Measurements from ENCODE around the gene MPG. TPM values are rescaled to one million over a fixed set of nuclear protein-coding genes. Genes with fewer than 3 reads are reported as not detected.
A peak's percentile ranks its signal among the peaks of the same experiment; 100 is the strongest.

Gene MPG
- total RNA-seq, 2 experiments from 2014 or later: 53.1 to 58.7 TPM

GRCh38 chr16:78444-79150, 572 bp downstream of the MPG start:
- Mint-ChIP-seq H3K27ac (peak overlapping the region; percentile 85), H3K9me3 (no peaks in the 10 kb centered on the region), H3K4me3 (peak overlapping the region; percentile 85), H3K36me3 (peaks cover 7% of the 10 kb centered on the region), H3K27me3 (peaks cover 8% of the 10 kb centered on the region), H3K4me1 (ENCODE audit: low read depth) (peaks cover 34% of the 10 kb centered on the region)
- POLR2A ChIA-PET: interaction anchor here (1.8 to 2.0 kb wide), 2 partner anchors 12 to 25 kb away, joined by 6 to 7 read pairs; partner anchors contain the start of genes POLR3K and SNRNP25
- intact Hi-C loops (cut with micrococcal nuclease): no loop called here
- peak; percentile 21 for DNase-seq
- CTCF ChIA-PET: interaction anchor here (3.6 to 3.9 kb wide), 2 partner anchors 13 to 18 kb away, joined by 27 to 35 read pairs; no protein-coding TSS in a partner anchor

DNA sequence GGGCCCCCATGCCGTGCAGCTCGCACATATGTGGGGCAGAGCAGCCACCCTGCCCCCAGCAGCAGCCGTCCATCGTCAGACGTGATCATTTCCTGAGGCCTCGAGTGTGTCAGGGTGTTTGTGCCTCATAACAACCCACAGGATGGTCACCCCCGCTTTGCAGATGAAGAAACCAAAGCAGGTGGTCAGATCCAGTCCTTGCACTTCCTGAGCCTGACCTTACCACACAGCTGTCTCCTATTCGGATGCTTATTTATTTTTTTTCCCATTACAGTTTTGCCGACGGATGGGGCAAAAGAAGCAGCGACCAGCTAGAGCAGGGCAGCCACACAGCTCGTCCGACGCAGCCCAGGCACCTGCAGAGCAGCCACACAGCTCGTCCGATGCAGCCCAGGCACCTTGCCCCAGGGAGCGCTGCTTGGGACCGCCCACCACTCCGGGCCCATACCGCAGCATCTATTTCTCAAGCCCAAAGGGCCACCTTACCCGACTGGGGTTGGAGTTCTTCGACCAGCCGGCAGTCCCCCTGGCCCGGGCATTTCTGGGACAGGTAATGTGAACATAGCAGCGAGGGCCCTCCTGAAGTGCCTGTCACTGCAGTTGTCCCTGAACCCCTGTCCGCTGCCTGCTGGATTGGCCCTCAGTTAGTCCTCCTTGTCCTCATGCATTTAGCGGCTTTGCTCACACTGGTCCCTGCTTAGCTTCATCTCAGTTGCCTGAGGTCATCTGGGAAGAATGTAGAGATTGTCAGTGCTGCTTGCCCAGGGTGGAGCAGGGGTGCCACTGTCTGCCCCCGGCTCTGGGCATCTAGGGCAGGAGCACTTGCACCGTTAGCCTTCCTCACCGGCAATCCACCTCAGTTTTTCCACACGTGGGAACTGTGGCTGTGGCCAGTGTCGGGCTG, 1.4 kb downstream of the MPG start:
- Mint-ChIP-seq H3K36me3 (peaks cover 13% of the 10 kb centered on the region), H3K27ac (peak overlapping the region; percentile 13), H3K27me3 (peaks cover 1% of the 10 kb centered on the region), H3K4me1 (ENCODE audit: low read depth) (peaks cover 42% of the 10 kb centered on the region), H3K4me3 (peak overlapping the region; percentile 85), H3K9me3 (no peaks in the 10 kb centered on the region)
- CTCF ChIA-PET: interaction anchor here (3.6 to 3.9 kb wide), 2 partner anchors 14 to 17 kb away, joined by 27 to 35 read pairs; no protein-coding TSS in a partner anchor
- intact Hi-C loops (cut with micrococcal nuclease): no loop called here
- POLR2A ChIA-PET: no interaction called here
- no peak for DNase-seq

DNA sequence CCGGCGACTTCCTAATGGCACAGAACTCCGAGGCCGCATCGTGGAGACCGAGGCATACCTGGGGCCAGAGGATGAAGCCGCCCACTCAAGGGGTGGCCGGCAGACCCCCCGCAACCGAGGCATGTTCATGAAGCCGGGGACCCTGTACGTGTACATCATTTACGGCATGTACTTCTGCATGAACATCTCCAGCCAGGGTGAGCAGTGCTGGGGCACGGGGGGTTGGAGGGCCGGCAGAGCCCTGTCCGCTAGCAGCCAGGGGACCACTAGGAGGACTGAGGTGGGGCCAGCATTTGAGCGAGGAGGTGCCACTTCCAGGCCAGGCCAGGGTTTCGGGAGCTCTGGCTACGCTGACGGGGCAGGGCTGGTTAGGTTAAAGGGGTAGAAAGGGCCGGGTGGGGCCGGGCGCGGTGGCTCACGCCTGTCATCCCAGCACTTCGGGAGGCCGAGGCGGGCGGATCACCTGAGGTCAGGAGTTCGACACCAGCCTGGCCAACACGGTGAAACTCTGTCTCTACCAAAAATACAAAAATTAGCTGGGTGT, 5.1 kb downstream of the MPG start:
- DNase-seq: no peak
- intact Hi-C loops (cut with micrococcal nuclease): no loop called here
- no peak overlapping the region for H3K27ac Mint-ChIP-seq
- no peak overlapping the region for H3K4me3 Mint-ChIP-seq
- CTCF ChIA-PET: interaction anchor here (5.2 to 5.6 kb wide), 2 partner anchors 13 to 17 kb away, joined by 37 to 47 read pairs; no protein-coding TSS in a partner anchor
- POLR2A ChIA-PET: no interaction called here
- H3K27me3 Mint-ChIP-seq: no peaks in the 10 kb centered on the region
- H3K4me1 Mint-ChIP-seq (ENCODE audit: low read depth): peaks cover 37% of the 10 kb centered on the region
- peaks cover 29% of the 10 kb centered on the region for H3K36me3 Mint-ChIP-seq
- no peaks in the 10 kb centered on the region for H3K9me3 Mint-ChIP-seq

- H3K27me3 Mint-ChIP-seq: no peaks in the 10 kb centered on the region
- intact Hi-C loops (cut with micrococcal nuclease): loop anchor here (2.0 kb wide), 1 partner anchor 19 kb away; no protein-coding TSS in a partner anchor
- peaks cover 32% of the 10 kb centered on the region for H3K4me1 Mint-ChIP-seq (ENCODE audit: low read depth)
- no peak overlapping the region for H3K4me3 Mint-ChIP-seq
- DNase-seq: peak; percentile 42
- POLR2A ChIA-PET: interaction anchor here (0.7 to 1.8 kb wide), 2 partner anchors 18 to 21 kb away, joined by 3 to 4 read pairs; no protein-coding TSS in a partner anchor
- H3K9me3 Mint-ChIP-seq: no peaks in the 10 kb centered on the region
- H3K36me3 Mint-ChIP-seq: peaks cover 32% of the 10 kb centered on the region
- CTCF ChIA-PET: interaction anchor here (0.7 to 5.6 kb wide), 5 partner anchors 12 to 98 kb away, joined by 3 to 47 read pairs (median 5); partner anchors contain the start of gene RHBDF1
- H3K27ac Mint-ChIP-seq: peak overlapping the region; percentile 88
Observed at GRCh38 chr16:83781-84615, 6.0 kb downstream of the MPG start.

DNA sequence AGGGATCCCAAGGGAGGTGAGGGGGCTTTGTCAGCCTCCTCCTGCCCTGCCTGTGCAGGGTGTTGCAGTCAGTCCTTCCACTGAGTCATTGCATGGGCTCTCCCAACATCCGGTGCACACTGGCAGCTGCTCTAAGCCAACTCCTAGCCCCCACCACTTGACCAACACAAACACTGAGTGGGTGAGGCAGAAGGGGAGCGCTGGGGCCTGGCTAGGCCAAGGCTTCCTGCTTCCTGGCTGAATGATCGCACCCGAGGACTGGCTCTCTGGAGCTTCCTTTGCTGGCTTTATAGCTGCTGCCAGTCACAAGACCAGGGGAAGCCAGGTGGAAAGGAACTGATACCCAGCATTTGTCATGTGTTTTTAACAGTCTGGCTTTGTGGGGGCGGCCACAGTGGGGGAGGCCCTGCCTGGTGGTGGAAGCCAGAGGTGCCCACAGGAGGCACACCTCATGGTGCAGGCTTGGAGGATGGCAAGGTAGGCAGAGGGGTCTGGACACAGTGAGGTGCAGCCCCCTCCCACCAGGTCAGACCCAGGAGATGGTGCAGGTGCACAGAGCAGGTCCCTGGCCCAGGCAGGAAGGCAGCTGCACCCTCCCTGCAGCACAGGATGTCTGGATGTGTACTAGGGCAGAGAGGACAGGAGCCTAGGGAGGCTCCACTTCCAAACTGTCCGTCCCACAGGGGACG, 6.8 kb downstream of the MPG start:
- Mint-ChIP-seq H3K27ac (peak overlapping the region; percentile 88), H3K4me3 (no peak overlapping the region), H3K27me3 (no peaks in the 10 kb centered on the region), H3K36me3 (peaks cover 28% of the 10 kb centered on the region), H3K9me3 (no peaks in the 10 kb centered on the region), H3K4me1 (ENCODE audit: low read depth) (peaks cover 25% of the 10 kb centered on the region)
- POLR2A ChIA-PET: interaction anchor here (0.7 to 1.8 kb wide), 4 partner anchors 7 to 22 kb away, joined by 3 to 4 read pairs (median 3); no protein-coding TSS in a partner anchor
- peak; percentile 88 for DNase-seq
- intact Hi-C loops (cut with micrococcal nuclease): loop anchor here (2.0 kb wide), 1 partner anchor 20 kb away; no protein-coding TSS in a partner anchor
- CTCF ChIA-PET: interaction anchor here (0.7 to 5.6 kb wide), 5 partner anchors 11 to 97 kb away, joined by 3 to 47 read pairs (median 5); partner anchors contain the start of gene RHBDF1

DNA sequence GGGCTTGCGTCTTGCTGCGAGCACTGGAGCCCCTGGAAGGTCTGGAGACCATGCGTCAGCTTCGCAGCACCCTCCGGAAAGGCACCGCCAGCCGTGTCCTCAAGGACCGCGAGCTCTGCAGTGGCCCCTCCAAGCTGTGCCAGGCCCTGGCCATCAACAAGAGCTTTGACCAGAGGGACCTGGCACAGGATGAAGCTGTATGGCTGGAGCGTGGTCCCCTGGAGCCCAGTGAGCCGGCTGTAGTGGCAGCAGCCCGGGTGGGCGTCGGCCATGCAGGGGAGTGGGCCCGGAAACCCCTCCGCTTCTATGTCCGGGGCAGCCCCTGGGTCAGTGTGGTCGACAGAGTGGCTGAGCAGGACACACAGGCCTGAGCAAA, 7.4 kb downstream of the MPG start:
- intact Hi-C loops (cut with micrococcal nuclease): loop anchor here (2.0 kb wide), 1 partner anchor 21 kb away; no protein-coding TSS in a partner anchor
- Mint-ChIP-seq H3K4me3 (no peak overlapping the region), H3K4me1 (ENCODE audit: low read depth) (peaks cover 23% of the 10 kb centered on the region), H3K27me3 (no peaks in the 10 kb centered on the region), H3K27ac (peak overlapping the region; percentile 88), H3K9me3 (no peaks in the 10 kb centered on the region), H3K36me3 (peaks cover 28% of the 10 kb centered on the region)
- ChIA-PET POLR2A (interaction anchor here (1.1 to 1.8 kb wide), 3 partner anchors 8 to 23 kb away, joined by 3 to 4 read pairs (median 3); no protein-coding TSS in a partner anchor), CTCF (interaction anchor here (5.2 to 5.6 kb wide), 2 partner anchors 11 to 19 kb away, joined by 37 to 47 read pairs; no protein-coding TSS in a partner anchor)
- no peak for DNase-seq

DNA sequence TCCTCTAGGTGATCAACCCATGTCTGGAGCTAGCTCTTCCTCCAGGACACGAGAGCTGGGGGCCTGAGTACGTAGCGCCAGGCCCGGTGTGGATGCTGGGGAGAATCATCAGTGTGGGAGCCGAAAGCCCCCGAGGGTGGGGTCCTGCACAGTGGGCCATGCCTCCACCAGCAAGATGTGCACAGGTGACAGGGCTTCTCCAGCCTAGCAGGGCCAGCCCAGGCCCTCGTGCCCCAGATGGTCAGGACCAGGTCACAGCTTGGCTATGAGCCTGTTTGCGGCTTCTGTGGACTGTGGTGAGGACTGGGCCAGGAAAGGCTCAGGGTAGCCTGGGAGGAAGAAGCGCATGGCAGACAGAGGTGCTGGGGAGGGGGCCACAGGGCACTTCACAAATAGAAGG, 7.8 kb downstream of the MPG start:
- Mint-ChIP-seq H3K9me3 (no peaks in the 10 kb centered on the region), H3K4me3 (no peak overlapping the region), H3K4me1 (ENCODE audit: low read depth) (peaks cover 23% of the 10 kb centered on the region), H3K36me3 (peaks cover 32% of the 10 kb centered on the region), H3K27me3 (no peaks in the 10 kb centered on the region), H3K27ac (peak overlapping the region; percentile 49)
- intact Hi-C loops (cut with micrococcal nuclease): loop anchor here (2.0 kb wide), 1 partner anchor 21 kb away; no protein-coding TSS in a partner anchor
- ChIA-PET CTCF (interaction anchor here (5.2 to 5.6 kb wide), 2 partner anchors 10 to 19 kb away, joined by 37 to 47 read pairs; no protein-coding TSS in a partner anchor), POLR2A (interaction anchor here (1.1 to 1.3 kb wide), 2 partner anchors 9 to 21 kb away, joined by 3 read pairs; no protein-coding TSS in a partner anchor)
- DNase-seq: no peak

DNA sequence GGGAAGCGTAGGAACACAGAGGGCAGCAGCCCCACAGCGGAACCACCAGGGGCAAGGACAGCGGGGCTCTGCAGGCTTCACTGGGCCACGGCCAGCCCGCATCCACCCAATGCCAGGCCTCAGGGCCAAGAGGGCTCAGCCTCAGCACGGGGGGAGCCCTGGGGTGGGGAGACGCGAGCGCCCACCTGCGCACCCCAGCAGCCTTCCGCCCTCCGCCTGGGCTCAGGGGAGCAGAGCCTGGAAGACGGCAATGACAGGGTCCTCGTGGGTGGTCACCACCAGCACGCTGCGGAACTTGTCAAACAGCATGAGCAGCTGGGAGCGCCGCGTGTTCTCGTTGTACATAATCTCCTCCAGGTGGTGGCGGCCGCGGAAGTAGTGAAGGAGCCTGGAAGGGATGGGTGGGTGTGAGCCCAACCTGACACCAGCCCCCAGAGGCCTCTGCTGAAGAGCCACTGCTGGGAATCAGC, 8.5 kb downstream of the MPG start:
- no peaks in the 10 kb centered on the region for H3K9me3 Mint-ChIP-seq
- ChIA-PET CTCF (interaction anchor here (5.2 to 5.6 kb wide), 2 partner anchors 10 to 20 kb away, joined by 37 to 47 read pairs; no protein-coding TSS in a partner anchor), POLR2A (no interaction called here)
- no peak overlapping the region for H3K4me3 Mint-ChIP-seq
- H3K27me3 Mint-ChIP-seq: no peaks in the 10 kb centered on the region
- peak overlapping the region; percentile 49 for H3K27ac Mint-ChIP-seq
- peaks cover 32% of the 10 kb centered on the region for H3K36me3 Mint-ChIP-seq
- intact Hi-C loops (cut with micrococcal nuclease): no loop called here
- H3K4me1 Mint-ChIP-seq (ENCODE audit: low read depth): peaks cover 23% of the 10 kb centered on the region
- DNase-seq: no peak

- Mint-ChIP-seq H3K27ac (no peak overlapping the region), H3K36me3 (peaks cover 31% of the 10 kb centered on the region), H3K9me3 (no peaks in the 10 kb centered on the region), H3K4me1 (ENCODE audit: low read depth) (peaks cover 17% of the 10 kb centered on the region), H3K27me3 (no peaks in the 10 kb centered on the region), H3K4me3 (no peak overlapping the region)
- ChIA-PET CTCF (interaction anchor here (1.1 kb wide), 1 partner anchor 23 kb away, joined by 4 read pairs; no protein-coding TSS in a partner anchor), POLR2A (no interaction called here)
- intact Hi-C loops (cut with micrococcal nuclease): no loop called here
- DNase-seq: no peak
Observed at GRCh38 chr16:88613-89012, 10.6 kb downstream of the MPG start.
